GM21825 (cell line): ENCODE data around the gene ANKRD52.
"Not testable (repeated sequence)": the region's sequence is repeated elsewhere in the genome, so short reads cannot be mapped to it uniquely, and the experiment has no call there.

ENCODE experiments used
- ATAC-seq: cut with Tn5 transposase; IDR thresholded peaks from one replicate; pipeline ENCODE4 v1.9.1; 2021; ENCODE audit warnings: mild to moderate bottlenecking, moderate library complexity; ENCODE audit not compliant: unreplicated experiment

The ANKRD52 gene

DNA sequence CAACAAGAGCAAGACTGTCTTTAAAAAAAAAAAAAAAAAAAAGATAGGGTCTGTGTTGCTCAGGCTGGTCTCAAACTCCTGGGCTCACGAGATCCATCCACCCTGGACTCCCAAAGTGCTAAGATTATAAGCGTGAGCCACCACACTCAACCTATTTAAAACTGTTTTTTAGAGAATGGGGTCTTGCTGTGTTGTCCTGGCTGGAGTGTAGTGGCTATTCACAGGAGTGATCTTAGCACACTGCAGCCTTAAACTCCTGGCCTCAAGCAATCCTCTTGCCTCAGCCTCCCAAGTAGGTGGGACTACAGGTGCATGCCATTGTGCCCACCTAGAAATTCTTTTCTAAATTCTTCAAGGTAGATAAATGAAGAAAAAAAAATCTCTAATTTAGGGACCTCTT, 16.1 kb upstream of the ANKRD52 start:
- ATAC-seq: no peak

- not testable (repeated sequence) for ATAC-seq
Observed at GRCh38 chr12:56272468-56272867, 14.3 kb upstream of the ANKRD52 start.

GRCh38 chr12:56271031-56271430, 12.8 kb upstream of the ANKRD52 start:
- ATAC-seq: no peak

DNA sequence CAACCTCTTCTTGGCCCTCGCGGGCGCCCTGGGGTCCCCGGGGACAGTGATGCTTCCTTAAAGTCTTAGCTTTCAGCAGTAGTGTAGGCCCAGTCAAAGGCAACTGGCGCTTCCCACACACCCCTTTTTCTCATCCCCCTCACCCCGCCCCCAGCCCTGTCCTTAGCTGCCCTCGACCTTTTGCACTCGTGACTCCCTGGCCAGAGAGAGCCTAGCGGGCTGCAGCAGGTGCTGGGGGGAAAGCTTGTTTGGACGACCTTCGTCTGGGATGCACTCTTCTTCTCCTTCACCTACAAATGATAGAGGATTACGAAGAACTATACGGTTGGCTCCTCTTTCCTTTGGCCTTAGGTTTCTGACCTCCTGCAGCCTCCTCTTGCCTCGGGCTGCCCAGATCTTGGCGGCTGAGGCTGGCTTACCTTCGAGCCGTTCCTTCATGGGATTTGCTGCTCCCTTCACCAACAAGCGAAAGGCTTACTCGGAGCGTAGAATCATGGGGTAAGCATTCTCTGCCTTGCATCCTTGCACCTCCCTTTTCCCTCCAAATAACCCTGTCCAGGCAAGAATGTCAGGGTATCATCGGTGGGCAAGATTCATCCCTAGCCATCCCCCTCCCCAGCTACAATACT, 9.4 kb upstream of the ANKRD52 start:
- peak; percentile 15 for ATAC-seq

DNA sequence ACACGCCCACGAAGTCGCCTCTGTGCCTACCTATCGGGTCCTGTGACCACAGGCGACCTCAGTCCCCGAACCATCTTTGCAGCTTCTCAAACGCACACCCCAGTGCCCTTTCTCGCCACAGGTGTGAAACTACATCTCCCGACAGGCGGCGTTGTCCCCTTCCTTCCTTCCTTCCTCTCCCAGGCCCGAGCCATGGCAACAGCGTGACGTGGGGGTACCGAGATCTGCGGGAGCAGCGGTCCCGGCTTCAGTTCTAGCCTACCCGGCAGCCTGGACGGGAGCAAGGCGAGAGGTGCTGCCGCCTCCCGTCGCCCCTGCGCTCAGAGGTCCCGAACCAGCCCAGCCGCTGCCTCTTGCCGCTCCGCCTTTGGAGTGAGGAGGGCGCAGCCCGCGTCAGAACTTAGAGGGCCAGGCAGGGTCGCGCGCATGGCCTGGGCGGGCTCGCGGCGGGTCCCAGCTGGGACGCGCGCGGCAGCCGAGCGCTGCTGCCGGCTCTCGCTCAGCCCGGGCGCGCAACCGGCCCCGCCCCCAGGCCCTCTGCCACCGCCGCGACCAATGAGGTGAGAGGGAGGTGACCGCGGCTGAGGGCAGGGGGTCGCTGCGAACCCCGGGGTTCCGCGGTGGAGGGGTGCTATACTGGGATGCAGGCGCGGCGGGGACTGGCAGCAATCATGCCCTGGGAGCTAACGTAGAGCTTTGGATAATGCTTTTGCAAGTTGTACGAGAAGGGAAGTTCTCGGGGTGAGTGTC, 8.7 kb upstream of the ANKRD52 start, which contains the start of gene COQ10A:
COQ10A (plus strand) TSS at position 250 of the 750 bp plus-strand sequence; CDS start at position 427, 177 bp downstream.
- peak; percentile 86 for ATAC-seq

DNA sequence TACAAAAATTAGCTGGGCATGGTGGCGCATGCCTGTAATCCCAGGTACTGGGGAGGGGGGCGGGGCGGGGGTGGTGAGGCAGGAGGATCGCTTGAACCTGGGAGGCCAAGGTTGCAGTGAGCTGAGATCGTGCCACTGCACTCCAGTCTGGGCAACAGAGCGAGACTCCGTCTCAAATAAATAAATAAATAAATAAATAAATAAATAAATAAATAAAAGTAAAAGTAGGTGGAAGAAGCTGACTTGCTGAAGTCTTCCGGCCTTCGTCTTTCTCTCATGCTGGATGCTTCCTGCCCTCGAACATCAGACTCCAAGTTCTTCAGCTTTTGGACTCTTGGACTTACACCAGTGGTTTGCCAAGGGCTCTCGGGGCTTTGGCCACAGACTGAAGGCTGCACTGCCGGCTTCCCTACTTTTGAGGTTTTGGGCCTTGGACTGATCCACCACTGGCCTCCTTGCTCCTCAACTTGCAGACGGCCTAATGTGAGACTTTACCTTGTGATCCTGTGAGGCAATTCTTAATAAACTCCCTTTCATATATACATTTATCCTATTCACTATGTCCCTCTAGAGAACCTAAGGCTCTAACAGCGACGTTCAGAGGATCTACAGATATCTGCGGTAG, 8.0 kb upstream of the ANKRD52 start:
- not testable (repeated sequence) for ATAC-seq

DNA sequence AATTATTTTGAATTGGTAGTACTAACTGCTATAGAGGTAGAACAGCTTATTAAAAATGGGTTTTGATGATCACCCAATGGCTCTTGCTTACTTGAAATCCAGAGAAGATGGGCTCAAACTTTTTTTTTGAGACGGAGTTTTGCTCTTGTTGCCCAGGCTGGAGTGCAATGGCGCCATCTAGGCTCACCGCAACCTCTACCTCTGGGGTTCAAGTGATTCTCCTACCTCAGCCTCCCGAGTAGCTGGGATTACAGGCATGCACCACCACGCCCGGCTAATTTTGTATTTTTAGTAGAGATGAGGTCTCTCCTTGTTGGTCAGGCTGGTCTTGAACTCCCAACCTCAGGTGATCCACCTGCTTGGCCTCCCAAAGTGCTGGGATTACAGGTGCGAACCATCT, 4.8 kb upstream of the ANKRD52 start:
- not testable (repeated sequence) for ATAC-seq

DNA sequence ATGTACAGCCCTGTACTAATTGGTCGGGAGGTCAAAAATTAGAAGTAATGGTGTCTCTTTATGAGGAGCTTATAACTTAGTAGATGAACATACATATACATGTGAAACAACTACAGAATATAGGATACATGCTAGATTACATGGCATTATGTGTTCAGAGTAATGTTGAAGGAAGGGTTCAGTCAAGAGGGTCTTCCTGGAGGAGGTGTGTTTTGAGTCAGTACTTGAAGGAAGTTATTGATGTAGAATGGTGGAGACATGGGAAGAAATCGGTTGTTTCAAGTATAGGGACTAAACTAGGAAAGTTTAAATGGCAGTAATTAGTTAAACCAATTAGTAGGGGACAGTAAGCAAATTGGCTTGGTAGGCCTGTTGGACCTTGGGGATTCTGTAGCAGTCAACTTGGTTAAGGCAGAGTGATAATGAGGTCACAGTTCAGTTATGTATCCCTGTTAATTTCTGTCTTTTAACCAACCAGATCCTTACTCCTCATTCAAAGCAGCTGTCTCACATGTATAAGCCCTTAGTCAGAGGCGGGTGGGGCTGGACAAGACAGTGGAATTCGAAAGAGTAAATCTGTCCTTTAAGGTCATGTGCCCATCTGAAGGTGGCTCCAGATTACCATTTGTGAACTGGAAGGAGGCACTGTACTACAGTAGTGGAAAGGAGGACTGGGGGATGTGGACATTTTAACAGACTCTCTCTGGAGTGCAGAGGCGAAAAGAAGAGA, 3.5 kb upstream of the ANKRD52 start:
- no peak for ATAC-seq

DNA sequence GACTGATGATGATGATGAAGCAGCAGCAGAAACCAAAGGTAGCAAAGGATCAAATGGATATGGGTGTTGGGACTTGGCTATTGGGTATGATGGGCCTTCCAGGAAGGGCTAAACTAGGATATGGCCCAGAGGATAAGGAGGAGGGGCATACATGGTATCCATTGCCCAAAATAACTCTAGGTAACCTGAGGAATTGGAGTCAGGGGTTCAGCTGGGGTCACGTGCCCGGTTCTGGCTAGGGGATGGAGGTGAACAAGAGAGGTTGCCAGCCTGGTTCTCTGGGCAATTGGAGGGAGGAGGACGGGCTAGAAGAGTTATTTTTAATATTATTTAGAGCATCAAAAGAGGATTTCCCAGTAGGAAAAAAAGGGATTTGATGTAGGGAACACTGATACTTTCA, 2.7 kb upstream of the ANKRD52 start:
- no peak for ATAC-seq

- ATAC-seq: no peak
Observed at GRCh38 chr12:56260380-56260779, 2.2 kb upstream of the ANKRD52 start.

DNA sequence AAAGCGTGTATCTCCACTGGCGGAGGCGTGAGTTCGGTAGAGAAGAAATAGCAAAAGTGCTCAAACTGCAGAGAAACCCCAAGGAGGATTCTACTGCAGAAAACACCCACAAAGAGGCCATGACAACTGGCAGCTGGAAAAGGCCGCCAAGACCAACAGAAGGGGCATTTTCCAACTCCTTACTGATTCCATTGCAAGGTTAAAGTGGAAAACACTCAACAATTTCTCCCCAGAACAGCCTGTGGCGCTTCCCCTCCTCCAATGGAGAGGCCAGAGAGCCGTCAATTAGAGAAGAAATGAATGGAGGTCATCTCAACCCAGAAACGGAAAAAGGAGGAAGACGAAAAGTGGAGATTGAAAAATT, 618 bp upstream of the ANKRD52 start:
- ATAC-seq: no peak

- peak; percentile 13 for ATAC-seq
Observed at GRCh38 chr12:56257491-56258067, 605 bp downstream of the ANKRD52 start.

DNA sequence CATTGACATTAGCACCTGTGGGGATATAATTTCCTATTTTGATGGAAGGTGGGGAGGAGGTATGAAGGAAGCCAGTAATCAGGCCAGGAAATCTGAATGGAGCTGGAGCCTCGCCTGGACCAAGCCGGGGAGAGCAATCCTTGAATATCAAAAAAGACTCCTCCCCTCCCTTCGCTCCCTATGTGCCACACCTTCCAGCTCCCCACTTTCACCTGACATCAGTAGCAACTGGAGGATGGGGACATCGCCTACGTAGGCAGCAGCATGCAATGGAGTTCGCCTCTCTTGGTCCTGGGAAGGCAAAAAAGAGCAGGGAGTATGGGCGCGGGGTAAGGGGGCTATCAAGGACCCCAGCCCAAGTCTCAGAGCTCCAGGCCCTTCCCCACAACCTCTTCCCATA, 1.1 kb downstream of the ANKRD52 start:
- ATAC-seq: no peak

GRCh38 chr12:56256326-56256960, 1.7 kb downstream of the ANKRD52 start:
- no peak for ATAC-seq

GRCh38 chr12:56255671-56256070, 2.5 kb downstream of the ANKRD52 start:
- no peak for ATAC-seq

DNA sequence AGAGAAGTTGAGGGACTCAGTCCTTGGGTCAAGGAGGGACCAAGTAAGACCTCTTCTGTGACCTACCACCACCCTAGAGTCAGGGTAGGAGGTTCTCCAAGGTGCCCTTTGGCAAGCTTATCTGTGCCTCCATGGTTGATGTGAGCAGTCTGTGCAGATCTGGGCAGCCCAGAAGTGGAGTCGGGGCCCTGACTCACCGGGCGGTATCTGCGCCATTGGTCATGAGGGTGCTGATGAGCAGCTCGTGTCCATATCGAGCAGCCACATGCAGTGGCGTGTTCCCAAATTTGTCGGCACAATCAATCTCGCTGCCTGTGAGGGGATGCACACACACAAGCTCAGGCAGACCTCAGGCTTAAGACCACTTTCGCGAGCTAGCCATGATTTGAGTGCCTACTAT, 5.1 kb downstream of the ANKRD52 start:
- ATAC-seq: no peak

- no peak for ATAC-seq
Observed at GRCh38 chr12:56252649-56253048, 5.5 kb downstream of the ANKRD52 start.

- no peak for ATAC-seq
Observed at GRCh38 chr12:56248711-56249110, 9.5 kb downstream of the ANKRD52 start.

GRCh38 chr12:56247923-56248322, 10.3 kb downstream of the ANKRD52 start:
- no peak for ATAC-seq

DNA sequence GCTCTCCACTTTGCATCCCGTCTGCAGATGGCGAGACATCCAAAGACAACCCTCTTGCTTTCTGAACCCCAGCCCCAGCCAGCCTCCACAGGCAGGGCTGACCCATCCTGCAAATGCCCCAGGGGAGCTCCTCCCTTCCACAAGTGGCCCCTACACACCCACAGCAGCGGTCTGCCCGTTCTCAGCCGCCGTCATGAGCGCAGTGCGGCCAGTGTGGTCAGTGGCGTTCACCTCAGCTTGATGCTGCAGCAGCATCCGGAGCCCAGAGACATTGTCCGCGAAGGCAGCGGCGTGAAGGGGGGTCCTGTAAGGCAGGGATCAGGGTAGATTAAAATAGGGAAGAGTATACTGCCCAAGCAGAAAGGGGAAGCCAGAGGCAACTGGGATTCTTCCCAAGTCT, 13.7 kb downstream of the ANKRD52 start:
- ATAC-seq: no peak
